ENCODE measurements around the gene OGFOD3. TPM values are rescaled to one million over a fixed set of nuclear protein-coding genes. Genes with fewer than 3 reads are reported as not detected.

The OGFOD3 gene
- total RNA-seq, 1 experiment from 2014 or later, result 26.6 TPM

- no TSS peak for BruUV-seq (replicated peaks)
- Histone ChIP-seq H3K4me2 (no peak overlapping the region), H3K79me2 (ENCODE audit: low read depth) (no peaks in the 10 kb centered on the region), H2AFZ (no peak overlapping the region), H4K20me1 (ENCODE audit: insufficient read depth) (no peaks in the 10 kb centered on the region), H3F3A (ENCODE audit: insufficient read depth, low read depth) (no peaks in the 10 kb centered on the region; the same call in 1 of the 2 replicates), H3K4me3 (no peak overlapping the region), H3K27ac (no peak overlapping the region), H3K36me3 (ENCODE audit: low read depth) (no peaks in the 10 kb centered on the region), H3K9me2 (ENCODE audit: insufficient read depth) (no peaks in the 10 kb centered on the region), H3K27me3 (ENCODE audit: insufficient read depth, low read depth) (no peaks in the 10 kb centered on the region), H3K4me1 (replicated peaks; ENCODE audit: insufficient read depth) (peaks cover 5% of the 10 kb centered on the region), H3K9me3 (ENCODE audit: insufficient read depth, low read depth) (no peaks in the 10 kb centered on the region)
- intact Hi-C loops (cut with micrococcal nuclease; ENCODE audit: unreplicated experiment), result no loop called here
- no peak for TF ChIP-seq CTCF (conservative IDR thresholded peaks at IDR 0.05)
- TF ChIP-seq EZH2 (IDR thresholded peaks at IDR 0.05; ENCODE audit: low read depth), result no peak
- ChIA-PET POLR2A (ENCODE audit: unreplicated experiment) (interaction anchor here (0.5 to 0.7 kb wide), 3 partner anchors 19 to 411 kb away, joined by 3 to 8 read pairs (median 5); no protein-coding TSS in a partner anchor), CTCF (no interaction called here)
- DNase-seq, result no peak
Observed at GRCh38 chr17:82343560-82343959, 74.8 kb downstream of the OGFOD3 start.

DNA sequence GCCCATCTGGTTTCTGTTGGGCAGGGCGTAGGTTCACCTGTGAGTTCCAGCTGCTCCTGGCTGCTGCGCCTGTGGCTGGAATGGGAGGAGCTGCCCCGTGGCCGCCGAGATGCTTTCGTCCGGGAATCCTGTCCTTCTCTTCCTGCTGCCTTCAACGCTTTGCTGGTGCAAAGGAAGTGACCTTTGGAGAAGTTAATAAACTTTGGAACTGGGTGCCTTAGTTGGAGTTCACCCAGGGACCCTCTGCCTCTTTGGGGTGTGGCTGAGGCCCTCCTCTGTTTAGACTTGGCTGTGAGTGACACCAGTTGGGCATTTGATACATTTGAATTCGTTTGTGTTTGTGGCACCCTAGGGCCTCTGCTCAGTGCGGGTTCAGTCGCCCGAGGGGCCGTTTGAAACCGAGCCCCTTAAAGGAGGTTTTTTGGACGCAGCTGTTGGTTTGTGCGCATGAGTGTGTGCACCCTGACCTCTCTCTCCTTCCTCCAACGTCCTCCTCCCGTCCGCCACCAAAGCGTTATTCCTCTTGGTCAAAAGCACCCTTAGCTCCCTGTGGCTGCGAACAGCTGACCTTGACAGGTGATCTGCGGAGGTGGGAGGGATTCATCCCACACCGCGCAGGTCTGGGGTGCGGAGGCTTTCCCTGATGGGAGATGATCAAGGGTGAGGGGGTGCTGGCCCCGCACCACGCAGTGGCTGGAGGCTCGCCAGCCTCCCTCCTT lies 75.9 kb downstream of the OGFOD3 start:
- H3K9me2 ChIP-seq (ENCODE audit: insufficient read depth), result no peaks in the 10 kb centered on the region
- H3K4me3 ChIP-seq, result no peak overlapping the region
- H3K27ac ChIP-seq, result no peak overlapping the region
- DNase-seq, result no peak
- POLR2A ChIA-PET (ENCODE audit: unreplicated experiment), result no interaction called here
- no peak overlapping the region for H2AFZ ChIP-seq
- no peaks in the 10 kb centered on the region for H3K9me3 ChIP-seq (ENCODE audit: insufficient read depth, low read depth)
- peaks cover 7% of the 10 kb centered on the region for H3K4me1 ChIP-seq (replicated peaks; ENCODE audit: insufficient read depth)
- H3F3A ChIP-seq (ENCODE audit: insufficient read depth, low read depth), result no peaks in the 10 kb centered on the region; the same call in 1 of the 2 replicates
- no peaks in the 10 kb centered on the region for H3K79me2 ChIP-seq (ENCODE audit: low read depth)
- no peaks in the 10 kb centered on the region for H3K27me3 ChIP-seq (ENCODE audit: insufficient read depth, low read depth)
- H3K36me3 ChIP-seq (ENCODE audit: low read depth), result no peaks in the 10 kb centered on the region
- intact Hi-C loops (cut with micrococcal nuclease; ENCODE audit: unreplicated experiment), result no loop called here
- BruUV-seq (replicated peaks), result no TSS peak
- CTCF ChIA-PET, result interaction anchor here (0.6 kb wide), 1 partner anchor 217 kb away, joined by 6 read pairs; no protein-coding TSS in a partner anchor
- H3K4me2 ChIP-seq, result no peak overlapping the region
- no peaks in the 10 kb centered on the region for H4K20me1 ChIP-seq (ENCODE audit: insufficient read depth)
- TF ChIP-seq EZH2 (IDR thresholded peaks at IDR 0.05; ENCODE audit: low read depth) (no peak), CTCF (conservative IDR thresholded peaks at IDR 0.05) (no peak)

- Histone ChIP-seq H3K4me2 (peak overlapping the region; percentile 86), H3K27me3 (ENCODE audit: insufficient read depth, low read depth) (no peaks in the 10 kb centered on the region), H2AFZ (peak overlapping the region; percentile 76; the same call in 1 of the 2 replicates), H4K20me1 (ENCODE audit: insufficient read depth) (no peaks in the 10 kb centered on the region), H3K4me3 (peak overlapping the region; percentile 51; the same call in 1 of the 2 replicates), H3K79me2 (ENCODE audit: low read depth) (no peaks in the 10 kb centered on the region), H3K36me3 (ENCODE audit: low read depth) (no peaks in the 10 kb centered on the region), H3K9me2 (ENCODE audit: insufficient read depth) (no peaks in the 10 kb centered on the region), H3F3A (ENCODE audit: insufficient read depth, low read depth) (no peaks in the 10 kb centered on the region; the same call in 1 of the 2 replicates), H3K9me3 (ENCODE audit: insufficient read depth, low read depth) (no peaks in the 10 kb centered on the region), H3K4me1 (replicated peaks; ENCODE audit: insufficient read depth) (peaks cover 11% of the 10 kb centered on the region), H3K27ac (no peak overlapping the region)
- no TSS peak for BruUV-seq (replicated peaks)
- intact Hi-C loops (cut with micrococcal nuclease; ENCODE audit: unreplicated experiment), result loop anchor here (10.0 kb wide), 2 partner anchors 55 to 235 kb away; no protein-coding TSS in a partner anchor
- CTCF ChIA-PET, result no interaction called here
- POLR2A ChIA-PET (ENCODE audit: unreplicated experiment), result interaction anchor here (0.5 to 0.7 kb wide), 2 partner anchors 48 to 101 kb away, joined by 3 to 4 read pairs; no protein-coding TSS in a partner anchor
- no peak for TF ChIP-seq CTCF (conservative IDR thresholded peaks at IDR 0.05)
- TF ChIP-seq EZH2 (IDR thresholded peaks at IDR 0.05; ENCODE audit: low read depth), result no peak
- no peak for DNase-seq
Observed at GRCh38 chr17:82339634-82340580, 78.5 kb downstream of the OGFOD3 start.

All from PC-9 (cell line).